ENCODE results near the gene NTN5.

Gene NTN5

GRCh38 chr19:48641850-48642249 is 31.0 kb downstream of the NTN5 start:
- TF ChIP-seq CTCF (IDR thresholded peaks at IDR 0.05), result no peak

DNA sequence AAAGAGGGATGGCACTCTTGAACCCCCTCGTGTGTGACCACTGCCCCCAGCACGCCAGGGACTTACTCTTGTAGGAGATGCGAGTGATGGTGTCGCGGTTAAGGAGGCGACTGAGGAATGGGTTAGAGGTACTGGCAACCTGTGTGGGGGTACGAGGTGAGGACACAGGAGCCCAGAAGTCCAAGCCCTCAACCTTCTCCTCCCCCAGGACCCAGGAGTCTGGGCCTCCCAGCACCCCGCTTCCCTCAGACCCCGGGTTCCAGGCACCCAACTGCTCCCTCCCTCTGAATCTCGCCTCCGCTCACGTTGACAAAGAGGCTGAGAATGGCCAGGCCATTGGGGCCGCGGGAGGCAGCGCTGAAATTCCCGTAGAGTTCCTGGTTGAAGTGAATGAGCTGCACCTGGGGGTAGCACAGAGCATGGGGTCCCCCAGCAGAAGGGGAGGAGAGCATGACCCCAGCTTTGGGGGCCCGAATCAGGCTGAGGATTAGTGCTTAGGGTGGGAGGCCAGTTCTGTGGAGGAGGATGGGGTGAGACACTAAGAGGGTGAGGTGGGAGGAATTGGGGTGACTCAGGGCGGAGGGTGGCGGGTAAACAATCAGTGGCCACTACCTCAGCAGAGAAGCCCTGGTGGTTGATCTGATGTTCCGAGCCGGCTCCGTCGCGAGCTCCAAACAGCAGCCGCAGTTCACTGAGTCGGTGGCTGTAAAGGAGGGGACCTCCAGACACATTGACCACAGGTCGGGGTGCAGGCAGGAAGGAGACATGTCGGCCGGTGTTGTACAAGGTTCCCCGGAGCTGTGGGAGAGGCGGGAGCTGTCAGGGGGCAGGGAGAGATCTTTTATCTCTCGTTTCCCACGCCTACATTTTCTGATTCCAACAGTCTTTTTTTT is 33.1 kb downstream of the NTN5 start:
- no peak for TF ChIP-seq CTCF (IDR thresholded peaks at IDR 0.05)

GRCh38 chr19:48638831-48639381 is 33.9 kb downstream of the NTN5 start:
- no peak for TF ChIP-seq CTCF (IDR thresholded peaks at IDR 0.05)

DNA sequence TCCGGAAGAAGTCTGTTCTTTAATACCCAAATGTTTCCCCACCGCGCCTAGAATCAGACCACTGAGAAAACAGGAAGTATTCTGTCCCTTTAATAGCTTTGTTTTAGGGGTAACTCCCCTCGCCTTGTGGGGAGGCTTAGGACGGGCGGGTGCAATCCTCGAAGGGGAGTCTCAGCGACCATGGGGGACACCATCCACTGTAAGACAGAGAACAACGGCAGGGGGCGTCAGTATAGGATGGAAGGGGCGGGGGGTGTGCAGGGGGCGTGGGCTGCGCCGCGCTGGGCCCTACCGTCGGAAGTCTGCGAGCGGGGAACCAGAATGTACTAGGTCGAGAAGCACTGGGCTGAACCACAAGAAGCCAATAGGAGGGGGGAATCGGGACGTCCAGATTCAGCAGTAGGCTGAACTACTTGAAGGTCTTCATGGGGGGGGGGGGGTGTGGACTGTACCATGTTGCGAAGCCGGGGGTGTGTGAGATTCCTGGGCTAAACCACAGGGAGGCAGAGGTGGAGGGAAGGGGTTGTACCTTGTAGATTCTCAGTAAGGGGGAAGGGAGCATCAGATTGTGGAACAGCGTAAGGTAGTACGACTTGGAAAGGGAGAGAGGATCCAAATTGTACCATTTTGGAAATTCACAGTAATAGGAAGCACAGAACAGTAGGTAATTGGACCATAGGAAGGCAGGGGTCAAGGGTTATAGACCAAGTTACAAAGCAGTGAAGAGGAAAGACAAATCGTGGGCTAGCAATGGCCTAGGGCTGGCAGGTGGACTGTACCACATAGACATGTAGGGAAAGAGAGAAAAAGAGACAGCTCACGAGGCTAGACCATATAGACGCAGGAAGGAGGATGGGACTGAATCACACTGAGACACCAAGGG is 34.6 kb downstream of the NTN5 start:
- TF ChIP-seq CTCF (IDR thresholded peaks at IDR 0.05), result no peak; the same call in 1 of the 2 replicates

DNA sequence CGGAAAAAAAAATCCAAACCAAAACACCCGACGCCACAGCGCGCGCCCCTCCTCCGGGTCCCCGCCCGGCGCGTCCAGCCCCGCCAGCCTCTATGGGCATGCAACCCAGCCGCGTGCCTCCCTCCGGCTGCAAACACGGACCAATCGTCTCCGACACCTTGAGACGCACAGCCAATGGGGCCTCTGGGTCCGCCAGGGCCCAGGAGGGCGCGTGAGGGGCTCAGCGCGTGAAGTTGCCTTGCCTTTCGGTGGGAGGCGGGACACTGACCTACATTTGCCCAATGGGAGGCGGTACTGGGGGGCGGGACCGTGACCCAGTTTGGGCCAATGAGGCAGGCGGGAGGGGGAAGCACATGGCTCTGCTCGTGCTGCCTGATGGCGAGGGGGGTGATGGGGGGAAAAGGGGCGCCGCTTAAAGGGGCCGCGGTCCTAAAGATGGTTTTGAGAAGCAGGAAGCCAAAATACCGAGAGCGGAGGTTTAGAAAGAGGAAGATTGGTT is 35.3 kb downstream of the NTN5 start:
- no peak for TF ChIP-seq CTCF (IDR thresholded peaks at IDR 0.05)

DNA sequence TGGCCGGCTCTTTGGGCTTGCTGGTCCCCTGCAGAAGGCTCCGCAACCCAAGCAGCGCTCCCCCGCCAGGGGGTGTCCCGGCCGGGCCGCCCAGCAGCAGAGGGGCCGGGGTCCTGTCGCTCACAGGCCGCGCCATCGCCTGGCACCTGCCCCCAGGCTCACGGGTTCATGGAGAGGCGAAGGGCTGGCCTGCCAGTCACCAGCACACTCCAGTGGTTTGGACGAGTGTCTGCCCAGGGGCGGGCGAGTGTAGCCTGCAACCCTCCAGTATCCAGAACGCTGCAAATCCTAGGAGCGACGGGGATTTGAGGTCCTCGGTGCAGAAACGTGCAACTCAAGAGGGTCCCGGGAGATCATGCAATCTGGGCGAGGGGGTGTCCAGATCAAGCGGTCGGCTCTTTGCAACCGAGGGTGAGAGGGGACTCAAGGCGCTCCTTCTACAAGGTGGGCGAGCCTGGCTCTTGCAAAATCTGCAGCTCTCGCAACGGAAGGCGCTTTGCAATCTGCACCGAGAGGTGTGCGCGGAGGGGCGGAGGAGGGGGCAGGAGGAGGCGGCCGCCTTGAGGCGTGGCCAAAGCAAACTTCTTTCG is 35.9 kb downstream of the NTN5 start, which contains the start of gene DBP:
TSS of gene DBP (minus strand) at position 521 of the 590 bp plus-strand sequence. CDS start at position 136, 385 bp downstream.
- TF ChIP-seq CTCF (IDR thresholded peaks at IDR 0.05), result no peak
